ENCODE data around the gene PRPF40B. TPM values are rescaled to one million over a fixed set of nuclear protein-coding genes. Genes with fewer than 3 reads are reported as not detected.
A peak's percentile ranks its signal among the peaks of the same experiment; 100 is the strongest.

Gene PRPF40B
- total RNA-seq, 3 donors from 2014 or later (not counting 1 experiment from before 2014, with no cell fraction given) = 5.6 to 6.8 (median 5.9) TPM

GRCh38 chr12:49684310-49684854 lies 61.0 kb downstream of the PRPF40B start:
- Histone ChIP-seq H3K27me3 (ENCODE audit: control insufficient read depth, insufficient read depth, low read length) (no peaks in the 10 kb centered on the region), H3K27ac (ENCODE audit: low read length) (peak overlapping the region; percentile 23), H3K4me3 (ENCODE audit: low read length) (no peak overlapping the region), H3K36me3 (ENCODE audit: control insufficient read depth, insufficient read depth, low read length) (no peaks in the 10 kb centered on the region), H3K9me3 (ENCODE audit: control insufficient read depth, insufficient read depth, low read length) (no peaks in the 10 kb centered on the region), H3K4me1 (ENCODE audit: control insufficient read depth, insufficient read depth, low read length) (peaks cover 27% of the 10 kb centered on the region)
- Mint-ChIP-seq H3K27ac (peak overlapping the region; percentile 88 to 92), H3K36me3 (no peaks in the 10 kb centered on the region), H3K4me3 (peak overlapping the region; percentile 84), H3K27me3 (ENCODE audit: low read depth in 2 of 2) (no peaks in the 10 kb centered on the region), H3K9me3 (no peaks in the 10 kb centered on the region), H3K4me1 (peaks cover 60 to 63% of the 10 kb centered on the region in 2 donors)
- intact Hi-C loops (cut with micrococcal nuclease) = loop anchor here (1.0 to 2.0 kb wide), 3 partner anchors 14 to 22 kb away; no protein-coding TSS in a partner anchor
- TF ChIP-seq, protein P1, sequence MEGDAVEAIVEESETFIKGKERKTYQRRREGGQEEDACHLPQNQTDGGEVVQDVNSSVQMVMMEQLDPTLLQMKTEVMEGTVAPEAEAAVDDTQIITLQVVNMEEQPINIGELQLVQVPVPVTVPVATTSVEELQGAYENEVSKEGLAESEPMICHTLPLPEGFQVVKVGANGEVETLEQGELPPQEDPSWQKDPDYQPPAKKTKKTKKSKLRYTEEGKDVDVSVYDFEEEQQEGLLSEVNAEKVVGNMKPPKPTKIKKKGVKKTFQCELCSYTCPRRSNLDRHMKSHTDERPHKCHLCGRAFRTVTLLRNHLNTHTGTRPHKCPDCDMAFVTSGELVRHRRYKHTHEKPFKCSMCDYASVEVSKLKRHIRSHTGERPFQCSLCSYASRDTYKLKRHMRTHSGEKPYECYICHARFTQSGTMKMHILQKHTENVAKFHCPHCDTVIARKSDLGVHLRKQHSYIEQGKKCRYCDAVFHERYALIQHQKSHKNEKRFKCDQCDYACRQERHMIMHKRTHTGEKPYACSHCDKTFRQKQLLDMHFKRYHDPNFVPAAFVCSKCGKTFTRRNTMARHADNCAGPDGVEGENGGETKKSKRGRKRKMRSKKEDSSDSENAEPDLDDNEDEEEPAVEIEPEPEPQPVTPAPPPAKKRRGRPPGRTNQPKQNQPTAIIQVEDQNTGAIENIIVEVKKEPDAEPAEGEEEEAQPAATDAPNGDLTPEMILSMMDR (IDR thresholded peaks at IDR 0.05) = no peak
- ATAC-seq (no peak), DNase-seq (no peak)
- 82% methylated on average over 5 of the region's 5 CpGs for WGBS (ENCODE audit: insufficient coverage)

DNA sequence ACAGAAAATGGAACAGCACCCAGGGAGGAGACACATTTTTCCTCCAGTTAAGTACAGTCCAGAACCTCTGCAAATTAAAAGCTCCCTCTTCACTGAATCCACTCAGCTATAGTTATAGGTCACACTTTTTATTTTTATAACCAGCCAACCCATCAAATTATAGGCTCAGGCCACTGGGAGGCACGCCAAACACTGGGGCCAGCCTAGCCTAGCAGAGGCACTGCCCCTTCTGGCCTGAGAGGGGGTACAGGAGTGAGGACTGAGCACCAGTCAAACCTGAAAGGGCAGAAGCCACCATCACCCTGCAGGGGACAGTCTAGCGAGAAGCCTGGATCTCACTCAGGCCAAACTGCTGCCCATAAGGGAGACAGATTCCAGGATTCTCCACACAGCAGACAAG lies 64.6 kb downstream of the PRPF40B start:
- 97% methylated on average over 2 of the region's 2 CpGs for WGBS (ENCODE audit: insufficient coverage)

DNA sequence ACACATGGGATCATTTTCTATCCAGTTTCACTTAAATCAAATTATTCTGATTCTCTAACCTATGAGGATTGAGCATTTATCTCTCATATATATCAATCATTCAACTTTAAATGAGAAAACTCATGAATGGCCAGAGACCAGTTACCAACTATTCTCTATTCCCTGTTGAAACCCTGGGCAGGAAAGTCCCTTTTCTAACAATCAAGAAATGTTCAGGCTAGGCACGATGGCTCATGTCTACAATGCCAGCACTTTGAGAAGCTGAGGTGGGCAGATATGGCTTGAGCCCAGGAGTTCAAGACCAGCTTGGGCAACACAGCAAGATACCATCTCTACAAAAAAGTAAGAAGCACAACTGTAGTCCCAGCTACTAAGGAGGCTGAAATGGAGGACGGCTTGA lies 65.9 kb downstream of the PRPF40B start:
- DNase-seq = no peak
- no peaks in the 10 kb centered on the region for H3K27me3 ChIP-seq (ENCODE audit: control insufficient read depth, insufficient read depth, low read length)
- Mint-ChIP-seq H3K4me3 (no peak overlapping the region), H3K27me3 (ENCODE audit: low read depth in 2 of 2) (no peaks in the 10 kb centered on the region), H3K36me3 (no peaks in the 10 kb centered on the region), H3K9me3 (no peaks in the 10 kb centered on the region), H3K4me1 (peaks cover 57 to 66% of the 10 kb centered on the region in 2 donors), H3K27ac (no peak overlapping the region)
- 81% methylated on average over 2 of the region's 2 CpGs for WGBS (ENCODE audit: insufficient coverage)
- intact Hi-C loops (cut with micrococcal nuclease) = no loop called here
- no peak overlapping the region for H3K4me3 ChIP-seq (ENCODE audit: low read length)
- H3K36me3 ChIP-seq (ENCODE audit: control insufficient read depth, insufficient read depth, low read length) = no peaks in the 10 kb centered on the region
- no peak for ATAC-seq
- no peaks in the 10 kb centered on the region for H3K9me3 ChIP-seq (ENCODE audit: control insufficient read depth, insufficient read depth, low read length)
- peaks cover 14% of the 10 kb centered on the region for H3K4me1 ChIP-seq (ENCODE audit: control insufficient read depth, insufficient read depth, low read length)
- no peak overlapping the region for H3K27ac ChIP-seq (ENCODE audit: low read length)
- TF ChIP-seq, protein P1 (IDR thresholded peaks at IDR 0.05) = no peak

More for the DNA sequence above, 64.6 kb downstream of the PRPF40B start:
- Histone ChIP-seq H3K4me3 (ENCODE audit: low read length) (no peak overlapping the region), H3K27ac (ENCODE audit: low read length) (no peak overlapping the region), H3K36me3 (ENCODE audit: control insufficient read depth, insufficient read depth, low read length) (no peaks in the 10 kb centered on the region), H3K27me3 (ENCODE audit: control insufficient read depth, insufficient read depth, low read length) (no peaks in the 10 kb centered on the region), H3K9me3 (ENCODE audit: control insufficient read depth, insufficient read depth, low read length) (no peaks in the 10 kb centered on the region), H3K4me1 (ENCODE audit: control insufficient read depth, insufficient read depth, low read length) (peaks cover 26% of the 10 kb centered on the region)
- Mint-ChIP-seq H3K27me3 (ENCODE audit: low read depth in 2 of 2) (no peaks in the 10 kb centered on the region), H3K9me3 (no peaks in the 10 kb centered on the region), H3K4me3 (no peak overlapping the region), H3K4me1 (peaks cover 68 to 76% of the 10 kb centered on the region in 2 donors), H3K36me3 (no peaks in the 10 kb centered on the region), H3K27ac (peak overlapping the region in 1 of 2 donors; percentile 3)
- no peak for ATAC-seq
- intact Hi-C loops (cut with micrococcal nuclease) = no loop called here
- DNase-seq = no peak
- TF ChIP-seq, protein P1 (IDR thresholded peaks at IDR 0.05) = no peak

DNA sequence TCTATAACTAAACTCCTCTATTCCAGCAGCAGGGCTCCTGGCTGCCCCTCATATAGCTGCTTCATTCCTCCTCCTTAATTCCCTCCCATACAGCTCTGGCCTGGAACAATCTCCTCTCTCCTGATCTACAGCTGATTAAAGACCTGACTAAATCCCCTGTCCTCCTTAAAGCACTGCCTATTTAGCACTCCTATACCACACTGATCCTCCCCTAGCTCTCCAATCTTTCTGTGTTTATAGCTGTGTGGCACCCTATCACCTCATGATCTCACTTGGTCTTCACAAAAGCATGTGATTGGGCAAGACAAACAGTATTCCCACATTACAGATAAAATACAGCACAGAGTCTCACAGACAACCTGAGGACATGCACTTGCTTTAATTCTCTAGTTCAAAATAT lies 66.4 kb downstream of the PRPF40B start:
- peaks cover 51 to 61% of the 10 kb centered on the region in 2 donors for H3K4me1 Mint-ChIP-seq

More for the DNA sequence above, 66.4 kb downstream of the PRPF40B start:
- DNase-seq (no peak), ATAC-seq (no peak)
- Mint-ChIP-seq H3K4me3 (no peak overlapping the region), H3K27me3 (ENCODE audit: low read depth in 2 of 2) (no peaks in the 10 kb centered on the region), H3K27ac (peak overlapping the region in 1 of 2 donors; percentile 2), H3K9me3 (no peaks in the 10 kb centered on the region), H3K36me3 (no peaks in the 10 kb centered on the region)
- no peaks in the 10 kb centered on the region for H3K9me3 ChIP-seq (ENCODE audit: control insufficient read depth, insufficient read depth, low read length)
- no peaks in the 10 kb centered on the region for H3K36me3 ChIP-seq (ENCODE audit: control insufficient read depth, insufficient read depth, low read length)
- intact Hi-C loops (cut with micrococcal nuclease) = no loop called here
- H3K4me3 ChIP-seq (ENCODE audit: low read length) = no peak overlapping the region
- H3K27ac ChIP-seq (ENCODE audit: low read length) = no peak overlapping the region
- peaks cover 9% of the 10 kb centered on the region for H3K4me1 ChIP-seq (ENCODE audit: control insufficient read depth, insufficient read depth, low read length)
- TF ChIP-seq, protein P1 (IDR thresholded peaks at IDR 0.05) = no peak
- H3K27me3 ChIP-seq (ENCODE audit: control insufficient read depth, insufficient read depth, low read length) = no peaks in the 10 kb centered on the region

Data from natural killer cell (primary cell).